HT-29 (cell line): ENCODE measurements around the gene MYH10. TPM values are rescaled to one million over a fixed set of nuclear protein-coding genes. Genes with fewer than 3 reads are reported as not detected.
"Not testable (repeated sequence)": the region's sequence is repeated elsewhere in the genome, so short reads cannot be mapped to it uniquely, and the experiment has no call there.

Experiments
- DNase-seq: peaks from one replicate; pipeline ENCODE4 v3.0.0-alpha.2; 2015; ENCODE audit warnings: low spot score
- total RNA-seq: library from RNA; depleted of rRNA; stranded (reverse); fragments of >200 nt; shearing (Covaris generic); gene quantifications from 2 replicates; pipeline ENCODE4 v1.2.3, GENCODE V29; 2014

MYH10 gene
- total RNA-seq, 1 experiment from 2014 or later: 28.6 TPM

DNA sequence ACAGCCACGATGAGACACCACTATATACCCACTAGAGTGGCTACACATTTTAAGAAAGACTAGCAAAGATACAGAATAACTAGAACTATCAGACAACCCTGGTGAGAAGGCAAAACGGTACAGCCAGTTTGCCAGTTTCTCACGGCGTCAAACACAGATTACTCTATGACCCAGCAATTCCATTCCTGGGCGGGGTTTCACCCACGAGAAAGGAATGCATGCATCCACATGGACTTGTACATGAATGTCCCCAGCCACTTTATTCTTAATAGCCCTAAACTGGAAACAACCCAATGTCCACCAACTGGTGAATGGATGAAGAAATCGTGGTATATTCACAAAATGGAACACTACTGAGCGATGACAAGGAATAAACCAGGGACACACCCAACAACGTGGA lies 74.5 kb downstream of the MYH10 start:
- DNase-seq: peak; percentile 12

DNA sequence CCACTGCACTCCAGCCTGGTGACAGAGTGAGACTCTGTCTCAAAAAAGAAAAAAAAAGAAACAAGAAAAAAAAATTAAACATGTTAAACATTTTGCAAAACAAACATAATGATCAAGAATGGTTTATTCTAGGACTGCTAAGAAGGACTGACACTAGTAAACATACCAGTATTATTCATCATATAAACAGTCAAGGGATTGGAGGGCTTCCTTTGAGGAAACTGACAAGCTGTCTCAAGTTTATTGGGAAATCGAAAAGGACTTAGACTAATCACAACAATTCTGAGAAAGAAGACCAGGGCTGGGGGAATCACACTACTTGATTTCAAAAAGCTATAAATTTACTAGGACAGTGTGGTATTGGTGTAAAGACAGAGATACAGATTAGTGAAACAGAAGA lies 75.5 kb downstream of the MYH10 start:
- DNase-seq: no peak

DNA sequence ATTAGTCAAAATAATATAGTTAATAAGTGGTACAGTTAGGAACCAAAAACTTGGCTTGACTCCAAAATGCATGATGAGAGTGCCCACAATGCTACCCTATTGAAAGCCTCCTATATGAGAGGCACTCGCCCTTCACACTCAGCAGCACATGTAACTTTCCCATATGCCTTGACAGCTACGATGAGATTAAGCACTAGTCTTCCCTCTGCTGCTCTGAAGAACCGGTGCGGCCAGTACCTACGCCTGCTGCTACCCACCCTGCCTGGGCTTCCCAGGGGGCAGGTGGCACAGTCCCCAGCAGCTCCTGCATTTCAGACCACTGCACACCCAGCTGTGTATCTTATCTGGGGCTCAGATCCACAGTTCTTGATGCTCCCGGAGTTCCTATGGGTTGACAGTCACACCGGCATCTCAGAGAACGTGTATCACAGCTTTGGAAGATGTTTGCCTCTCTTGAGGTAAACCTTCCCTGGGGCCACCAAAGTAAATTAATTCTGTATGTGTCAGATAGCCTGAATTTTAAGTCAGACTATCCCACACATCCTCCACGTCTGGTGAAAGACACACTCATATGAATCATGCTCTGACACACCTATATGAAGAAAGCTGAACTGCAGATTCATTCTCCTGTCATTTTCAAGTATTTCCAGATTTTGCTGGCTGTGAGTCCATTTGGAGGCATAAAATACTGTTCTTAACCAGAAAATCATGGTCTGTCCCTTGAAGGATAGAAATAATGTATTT lies 77.8 kb downstream of the MYH10 start:
- no peak for DNase-seq

DNA sequence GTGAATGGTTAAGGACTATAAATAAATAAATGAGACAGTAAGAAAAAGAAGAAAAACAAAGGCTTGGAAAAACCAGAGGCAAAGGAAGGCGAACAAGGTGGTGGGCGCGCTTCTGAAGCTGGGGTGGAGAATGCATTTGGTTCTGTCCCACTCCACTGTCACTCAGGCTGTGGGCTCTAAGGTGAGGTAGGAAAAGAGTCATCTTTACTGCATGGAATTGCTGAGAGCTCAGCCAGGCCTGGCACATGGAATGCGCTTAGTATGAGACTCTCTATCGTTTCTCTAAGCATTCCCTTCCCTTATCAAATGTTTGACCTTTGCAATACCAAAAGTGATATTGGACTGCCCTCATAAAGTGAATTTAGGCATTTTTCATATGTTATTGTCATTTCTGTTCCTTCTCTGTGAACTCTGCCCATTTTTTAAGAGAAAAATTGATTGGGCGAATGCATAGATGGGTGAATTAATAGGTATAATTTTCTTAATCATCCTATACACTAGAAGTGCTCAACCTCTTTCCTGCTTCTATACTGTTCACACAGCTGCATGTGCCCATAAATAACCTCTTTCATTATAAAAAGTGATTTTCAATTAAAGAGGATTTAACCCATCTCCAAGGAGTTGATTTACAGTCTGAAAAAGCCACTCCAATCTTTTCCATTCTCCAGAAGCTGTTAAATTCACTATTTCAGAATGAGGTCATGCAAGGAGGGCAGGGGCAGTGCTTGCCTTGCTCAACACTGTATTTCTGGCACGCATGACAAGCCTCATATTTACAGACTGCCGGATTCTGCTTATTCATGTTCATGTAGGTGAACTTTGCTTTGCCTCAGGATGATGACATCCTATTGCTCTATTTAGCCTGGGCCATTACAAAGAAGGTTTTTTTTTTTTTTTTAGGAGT lies 87.7 kb downstream of the MYH10 start:
- DNase-seq: peak; percentile 41

DNA sequence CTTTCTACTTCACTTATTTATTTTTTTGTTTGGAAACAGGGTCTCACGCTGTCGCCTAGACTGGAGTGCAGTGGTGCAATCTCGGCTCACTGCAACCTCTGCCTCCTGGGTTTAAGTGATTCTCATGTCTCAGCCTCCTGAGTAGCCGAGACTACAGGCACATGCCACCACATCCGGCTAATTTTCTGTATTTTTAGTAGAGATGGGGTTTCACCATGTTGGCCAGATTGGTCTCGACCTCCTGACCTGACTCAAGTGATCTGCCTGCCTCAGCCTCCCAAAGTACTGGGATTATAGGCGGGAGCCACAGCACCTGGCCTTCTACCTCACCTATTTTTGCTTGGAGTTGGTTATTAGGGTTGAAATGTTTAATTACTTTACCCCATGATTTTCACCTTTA lies 90.5 kb downstream of the MYH10 start:
- not testable (repeated sequence) for DNase-seq

DNA sequence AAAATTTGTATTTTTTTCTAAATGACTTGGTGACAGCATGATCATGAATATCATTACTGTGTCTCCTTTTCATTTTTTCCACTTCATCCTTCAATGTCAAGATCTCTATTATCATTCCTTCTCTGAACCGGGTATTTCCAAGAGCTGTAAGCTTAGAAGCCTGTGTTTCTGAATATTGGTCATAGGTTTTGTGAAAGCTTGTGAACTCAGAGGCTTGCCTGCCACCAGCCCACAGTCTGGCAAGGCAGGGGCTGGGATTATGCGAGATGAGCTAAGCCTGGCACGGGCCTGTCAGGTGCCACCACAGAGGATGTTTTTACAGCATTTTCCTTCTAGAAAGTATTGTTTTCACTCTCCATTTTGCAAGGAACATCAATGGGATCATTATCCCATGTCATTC lies 92.8 kb downstream of the MYH10 start:
- DNase-seq: no peak

DNA sequence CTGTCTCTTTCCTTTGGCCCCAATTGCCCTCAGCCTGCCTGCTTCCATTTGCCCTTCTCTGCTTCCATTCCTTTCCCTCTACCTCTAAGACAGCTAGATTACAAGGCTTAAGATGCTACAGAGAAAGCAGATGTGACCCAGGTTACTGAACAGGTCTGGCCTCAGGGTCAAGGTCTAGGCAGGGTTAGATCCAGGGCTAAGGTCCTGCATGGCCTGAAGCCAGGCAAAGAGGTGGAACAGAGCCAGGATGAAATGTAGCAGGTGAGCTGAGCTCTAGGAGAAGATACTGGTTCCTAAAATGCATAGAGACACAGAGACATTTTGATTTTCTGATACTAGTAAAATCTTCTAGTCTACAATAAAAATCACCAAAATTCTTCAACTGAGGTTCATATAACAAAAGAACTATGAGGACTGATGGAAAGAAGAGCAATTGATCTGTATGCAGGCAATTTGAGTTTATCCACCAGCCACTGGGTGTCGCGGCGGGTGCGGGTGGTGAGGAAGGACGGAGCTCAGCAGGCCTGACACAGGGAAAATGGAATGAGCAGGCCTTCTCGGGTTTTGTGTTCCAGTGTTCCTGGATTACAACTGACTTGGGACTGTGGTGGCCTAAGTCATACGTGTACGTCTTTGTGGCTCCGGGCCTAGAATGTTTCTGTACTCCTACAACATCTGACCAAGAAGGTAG lies 95.9 kb downstream of the MYH10 start:
- DNase-seq: no peak

DNA sequence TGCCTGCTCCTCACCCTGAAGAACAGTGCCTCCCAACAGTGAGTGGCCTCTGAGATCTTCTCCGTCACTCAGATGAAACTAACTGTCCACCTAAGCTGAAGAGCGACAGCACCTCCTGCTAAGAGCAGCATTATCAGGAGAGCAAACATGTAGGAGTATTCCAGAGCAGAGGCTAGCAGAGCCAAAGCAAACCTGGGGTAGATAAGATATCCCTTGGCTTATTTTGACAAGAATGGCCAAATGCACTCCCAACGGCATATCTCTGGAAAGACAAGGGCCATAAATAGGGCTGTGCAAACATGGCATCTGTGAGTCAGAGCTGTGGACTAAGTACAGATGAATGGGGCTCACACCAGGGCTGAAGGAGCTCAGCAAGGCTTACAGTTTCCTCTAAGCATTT lies 98.5 kb downstream of the MYH10 start:
- DNase-seq: peak; percentile 22

GRCh38 chr17:8522577-8522976 lies 107.9 kb downstream of the MYH10 start:
- no peak for DNase-seq

DNA sequence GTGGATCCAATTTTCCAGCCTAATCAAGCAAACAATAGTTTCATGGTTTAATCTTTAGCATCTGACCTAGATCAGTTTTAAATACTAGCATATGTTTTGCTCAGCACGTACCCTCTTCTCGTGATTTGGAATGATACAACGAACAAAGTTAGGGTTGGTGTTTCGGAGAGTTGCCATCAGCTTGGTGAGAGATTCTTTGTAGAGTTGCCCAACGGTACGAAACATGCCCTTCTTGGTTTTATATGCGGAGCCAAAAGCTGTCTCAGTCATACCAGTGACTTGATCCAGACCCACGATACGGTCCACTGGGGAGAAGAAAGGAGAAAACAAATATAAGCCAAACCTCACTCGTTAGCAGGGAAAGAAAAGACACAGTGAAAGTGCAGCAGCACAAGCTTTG lies 109.5 kb downstream of the MYH10 start:
- DNase-seq: no peak

GRCh38 chr17:8518850-8519249 lies 111.7 kb downstream of the MYH10 start:
- DNase-seq: no peak

DNA sequence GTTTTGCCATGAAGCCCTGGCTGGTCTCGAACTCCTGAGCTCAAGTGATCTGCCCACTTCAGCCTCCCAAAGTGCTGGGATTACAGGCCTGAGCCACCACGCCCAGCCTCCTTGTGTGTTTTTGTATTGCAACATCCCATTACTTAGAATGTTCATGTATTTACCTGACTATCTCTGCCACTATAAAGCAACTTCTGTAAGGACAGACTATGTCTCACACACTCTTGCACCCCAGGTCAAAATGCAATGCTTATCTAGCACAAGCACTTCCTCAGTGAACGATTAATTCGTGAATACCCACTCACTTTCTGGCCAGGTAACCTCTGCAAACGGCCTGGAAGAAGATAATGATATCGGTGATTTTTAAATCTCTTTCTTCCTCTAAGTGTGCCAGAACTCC lies 112.2 kb downstream of the MYH10 start:
- no peak for DNase-seq

- no peak for DNase-seq
Observed at GRCh38 chr17:8514801-8515200, 115.7 kb downstream of the MYH10 start.

- no peak for DNase-seq
Observed at GRCh38 chr17:8506145-8506544, 124.4 kb downstream of the MYH10 start.

DNA sequence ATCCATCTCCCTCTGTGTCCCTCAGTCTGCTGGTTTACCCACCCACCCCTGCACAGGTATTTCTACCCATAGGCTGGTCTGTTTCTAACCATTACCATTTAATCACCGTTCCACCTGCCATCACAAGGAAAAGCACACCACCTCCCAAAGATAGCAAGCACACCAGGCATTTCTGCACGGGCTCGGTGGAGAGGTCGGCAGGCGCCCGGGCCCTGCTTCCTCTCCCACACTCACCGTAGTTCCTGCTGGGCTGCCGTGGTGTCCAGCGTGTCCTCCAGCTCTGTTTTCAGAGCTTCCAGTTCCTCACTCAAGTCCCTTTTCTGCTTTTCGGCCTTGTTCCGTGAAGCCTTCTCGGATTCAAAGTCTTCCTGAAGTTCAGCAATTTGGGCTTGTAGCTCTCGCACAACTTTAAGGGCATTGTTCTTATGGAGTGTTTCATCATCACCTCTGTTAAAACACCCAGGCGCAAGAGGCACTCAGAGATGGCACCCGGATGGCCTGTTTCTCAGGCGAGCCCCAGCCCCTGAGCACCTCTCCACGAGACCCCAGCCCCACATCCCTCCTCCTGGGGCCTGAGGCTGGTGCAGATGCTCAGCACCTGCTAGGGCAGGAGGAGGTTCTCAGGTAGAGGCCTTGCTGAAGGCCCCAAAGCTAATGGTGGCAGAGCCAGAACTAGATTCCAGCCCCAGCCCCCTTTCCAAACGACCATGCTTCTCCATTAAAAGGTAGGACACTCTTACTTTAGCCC lies 125.9 kb downstream of the MYH10 start:
- DNase-seq: no peak

- DNase-seq: no peak
Observed at GRCh38 chr17:8503807-8504206, 126.7 kb downstream of the MYH10 start.

DNA sequence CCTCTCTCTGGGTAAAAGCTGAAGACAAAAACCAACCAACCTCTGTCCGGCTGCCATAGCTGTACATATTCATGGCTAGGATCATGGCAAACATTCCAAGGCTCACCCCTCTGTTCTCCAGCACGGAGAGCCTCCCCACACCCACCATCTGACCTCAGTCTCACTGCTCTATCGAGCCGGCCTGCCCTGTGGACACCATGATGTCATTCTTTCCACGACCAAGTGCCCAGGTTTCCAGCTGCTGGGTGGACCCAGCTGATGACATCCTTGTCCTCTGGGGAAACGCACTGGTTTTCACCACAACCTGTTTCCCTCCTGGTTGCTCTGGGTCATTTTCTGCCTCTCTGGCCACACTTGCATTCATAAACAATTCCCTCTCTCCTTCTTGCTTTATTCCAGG lies 127.2 kb downstream of the MYH10 start:
- no peak for DNase-seq

DNA sequence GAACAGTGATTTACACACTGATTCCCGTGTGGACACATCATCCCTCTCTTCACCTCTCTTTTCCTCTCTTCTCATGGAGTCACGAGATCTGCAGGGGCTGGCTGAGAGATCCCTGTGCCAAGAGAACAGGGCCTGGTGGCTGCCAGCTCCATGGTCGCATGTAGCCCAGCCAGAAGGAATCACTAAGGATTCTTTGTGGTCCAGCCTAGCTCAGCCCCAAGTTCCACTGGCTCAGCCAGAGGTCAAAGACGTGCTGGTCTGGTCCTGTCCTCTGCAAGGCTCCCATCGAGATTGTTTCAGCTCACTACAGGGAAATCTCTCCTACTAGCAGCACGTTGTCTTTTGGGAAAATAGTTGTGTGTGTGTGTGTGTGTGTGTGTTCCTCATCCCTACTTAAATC lies 128.4 kb downstream of the MYH10 start:
- no peak for DNase-seq

GRCh38 chr17:8500609-8501008 lies 129.9 kb downstream of the MYH10 start:
- DNase-seq: no peak

GRCh38 chr17:8499614-8500013 lies 130.9 kb downstream of the MYH10 start:
- no peak for DNase-seq

DNA sequence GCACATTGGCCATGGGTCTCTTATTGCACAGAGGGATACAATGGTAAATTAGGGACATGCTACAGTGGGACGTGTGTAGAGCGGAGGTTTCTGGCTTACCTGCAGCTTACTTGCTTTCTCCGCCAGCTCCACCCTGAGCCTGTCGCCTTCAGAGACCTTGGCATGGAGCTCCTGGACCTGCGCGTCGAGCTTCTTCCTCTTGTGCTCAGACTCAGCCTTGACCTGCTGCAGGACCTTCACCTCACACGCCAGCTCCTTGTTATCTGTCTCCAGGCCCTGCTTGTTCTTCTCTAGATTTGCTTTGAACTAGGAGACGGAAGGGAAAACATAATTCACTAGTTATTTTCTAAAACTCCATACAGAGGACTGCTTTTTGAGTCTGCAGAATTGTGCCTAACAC lies 131.4 kb downstream of the MYH10 start:
- DNase-seq: no peak

- no peak for DNase-seq
Observed at GRCh38 chr17:8496081-8496480, 134.4 kb downstream of the MYH10 start.
